CD1c-positive myeloid dendritic cell (primary cell): ENCODE measurements around the gene PVALB.

Experiments
- DNase-seq: peaks from one replicate; pipeline ENCODE4 v3.0.0-alpha.2; 2016; ENCODE audit errors: extremely low spot score

PVALB gene

DNA sequence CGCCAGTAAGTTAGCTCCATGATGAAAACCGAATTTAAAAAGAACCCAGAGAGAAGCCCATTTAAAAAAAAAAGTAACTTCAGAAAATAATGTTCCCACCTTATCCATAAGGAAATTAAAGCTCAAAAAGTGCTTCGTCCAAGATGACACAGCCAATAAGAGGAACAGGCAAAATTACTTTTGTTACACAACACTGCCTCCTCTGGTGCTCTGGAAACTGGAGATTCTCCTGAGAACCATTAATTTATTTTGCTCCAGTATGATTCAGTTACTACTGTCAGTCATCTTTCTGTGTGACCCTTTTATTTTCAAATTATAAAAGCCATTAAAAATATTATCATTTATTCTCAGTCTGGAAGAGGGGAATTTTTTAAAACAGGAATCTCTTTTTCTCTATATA is 42.9 kb downstream of the PVALB start:
- peak; percentile 70 for DNase-seq

DNA sequence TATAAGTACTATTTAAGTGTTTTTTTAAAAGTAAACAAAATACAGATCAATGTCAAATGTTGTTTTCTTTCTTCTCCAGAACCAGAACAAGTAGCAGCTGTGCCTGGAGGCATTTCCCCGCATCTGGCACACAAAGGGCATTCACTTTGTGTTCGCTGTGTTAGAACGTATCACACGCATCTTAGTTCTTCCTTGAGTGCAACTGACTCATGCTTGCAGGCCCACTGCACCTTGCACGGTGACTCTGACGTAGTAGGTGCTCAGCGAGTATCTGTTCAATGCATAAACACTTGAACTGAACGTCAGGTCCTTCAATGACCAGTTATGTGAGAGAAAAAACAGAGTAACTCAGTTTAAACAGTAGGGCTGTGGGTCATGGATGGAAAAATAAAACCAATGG is 44.4 kb downstream of the PVALB start:
- no peak for DNase-seq

DNA sequence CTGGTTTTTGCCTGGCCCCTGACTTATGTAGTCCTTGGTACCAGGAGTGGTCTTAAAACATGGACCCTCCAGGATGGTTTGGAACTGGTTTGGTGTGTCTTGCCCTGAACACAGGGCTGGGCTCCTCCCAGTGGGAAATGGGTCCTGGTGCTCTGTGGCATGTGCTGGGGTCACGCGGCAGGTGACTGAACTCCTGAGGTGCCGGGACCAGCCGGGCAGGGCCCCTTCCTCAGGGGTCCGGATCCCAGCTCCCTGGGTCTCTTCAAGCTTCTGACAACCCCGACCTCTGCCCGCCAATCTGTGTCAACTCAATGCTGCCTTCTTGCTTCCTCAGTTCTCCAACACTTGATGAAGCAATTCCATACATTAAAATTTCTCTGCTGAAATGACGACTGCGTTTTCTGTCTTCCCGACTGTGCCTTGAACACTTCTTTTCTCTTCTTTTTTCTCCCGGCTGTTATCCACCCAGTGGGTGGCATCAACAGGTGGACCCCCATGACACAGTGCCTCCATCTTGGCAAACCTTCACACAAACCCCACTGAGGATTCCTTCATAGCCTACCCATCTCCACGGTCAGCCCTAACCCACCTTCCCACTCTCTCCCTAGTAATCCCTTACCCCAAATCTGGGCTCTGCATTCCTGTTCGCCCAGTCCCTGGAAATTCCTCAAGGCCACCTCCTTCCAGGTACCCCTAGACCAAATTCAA is 45.3 kb downstream of the PVALB start:
- no peak for DNase-seq

DNA sequence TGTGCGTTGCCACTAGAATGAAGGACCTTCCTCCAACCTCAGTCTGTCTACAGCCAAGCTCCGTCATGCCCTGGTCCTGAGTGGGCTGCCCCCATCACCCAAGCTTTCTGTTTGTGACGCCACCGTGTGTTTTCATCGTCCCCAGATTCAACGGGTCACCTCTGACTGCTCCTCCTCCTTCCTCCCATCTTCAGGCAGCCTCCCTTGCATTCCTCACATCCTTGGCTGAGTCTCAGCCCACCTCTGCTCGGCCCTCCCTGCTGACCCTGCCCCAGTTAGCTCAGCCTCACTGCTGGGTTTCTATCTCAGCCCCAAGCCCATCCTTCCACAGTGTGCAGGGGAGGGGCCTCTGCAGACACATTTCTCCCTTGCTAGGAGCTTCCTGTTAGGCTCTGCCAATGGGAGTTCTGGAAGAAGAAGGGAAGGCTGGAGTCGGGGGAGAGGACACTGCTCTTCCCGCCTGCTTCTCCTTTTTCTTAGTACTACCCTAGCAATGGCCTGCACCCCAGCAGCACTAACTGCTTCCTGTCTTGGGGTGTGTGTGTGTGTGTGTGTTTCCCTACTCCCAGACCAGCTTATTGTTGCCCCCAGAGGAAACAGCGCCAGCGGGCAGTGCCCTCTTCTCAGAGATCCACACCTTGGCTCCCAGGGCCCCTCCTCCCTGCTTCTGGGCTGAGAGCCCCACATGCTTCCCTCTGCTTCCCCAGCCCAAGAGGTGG is 46.2 kb downstream of the PVALB start:
- DNase-seq, result peak; percentile 13

DNA sequence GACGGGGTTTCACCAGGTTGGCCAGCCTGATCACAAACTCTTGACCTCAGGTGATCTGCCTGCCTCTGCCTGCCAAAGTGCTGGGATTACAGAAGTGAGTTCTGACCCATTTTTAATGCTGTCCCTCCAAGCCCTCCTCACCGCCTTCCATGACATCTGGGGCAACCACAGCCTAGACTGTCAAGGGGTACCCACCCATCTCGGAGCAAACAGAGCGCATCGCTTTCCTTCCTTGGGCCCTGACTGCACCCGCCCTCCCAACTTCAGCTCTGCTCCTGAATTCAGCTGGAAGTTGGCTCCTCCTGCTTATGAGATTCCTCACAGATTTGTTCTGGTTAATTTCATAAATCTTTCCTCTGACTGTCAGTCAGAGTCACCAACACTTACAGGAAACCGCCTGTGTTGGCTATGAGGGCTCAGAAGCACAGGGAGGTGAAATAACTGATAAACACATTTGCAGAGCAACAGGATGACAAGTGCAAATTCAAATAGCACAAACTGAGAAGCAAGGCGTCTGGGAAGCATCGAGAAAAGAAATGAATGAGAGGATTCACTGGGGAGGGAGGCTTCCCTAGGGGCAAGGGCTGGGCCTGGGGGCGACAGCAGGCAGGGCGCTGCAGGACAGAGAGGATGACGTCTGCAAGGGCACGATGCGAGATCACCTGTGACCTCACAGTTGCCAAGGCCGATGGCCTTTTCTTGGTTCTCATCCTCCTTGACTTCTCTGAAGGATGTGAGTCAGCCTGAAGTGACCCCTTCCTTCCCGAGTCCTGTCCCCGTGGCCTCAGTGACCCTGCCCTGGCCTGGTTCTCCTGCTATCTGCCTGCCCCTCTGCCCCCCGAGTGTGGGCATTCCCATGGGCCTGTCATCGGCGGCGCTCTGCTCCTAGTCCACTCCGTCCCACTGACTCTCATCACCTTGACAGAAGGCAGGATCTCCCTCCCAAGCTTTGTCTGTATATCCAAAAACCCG is 47.0 kb downstream of the PVALB start:
- no peak for DNase-seq

DNA sequence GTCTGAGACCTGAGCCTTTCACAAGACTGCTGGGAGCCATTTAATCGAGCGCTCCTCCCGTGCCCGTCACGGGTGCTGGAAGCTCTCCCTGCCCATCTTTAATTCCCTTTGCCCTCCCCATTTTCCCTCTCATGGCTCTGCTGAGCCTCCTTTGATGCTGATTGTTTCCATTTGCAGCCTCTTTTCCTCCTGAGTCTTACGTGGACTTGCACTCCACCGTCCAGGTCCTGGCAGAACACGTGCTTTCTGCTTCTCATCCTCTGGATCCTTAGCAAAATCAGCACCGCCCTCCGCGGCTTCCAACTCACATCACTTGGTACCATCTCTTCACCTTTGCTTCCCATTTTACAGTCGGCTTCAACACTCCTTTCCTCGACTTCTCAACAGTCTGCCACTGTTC is 48.2 kb downstream of the PVALB start:
- DNase-seq, result no peak

DNA sequence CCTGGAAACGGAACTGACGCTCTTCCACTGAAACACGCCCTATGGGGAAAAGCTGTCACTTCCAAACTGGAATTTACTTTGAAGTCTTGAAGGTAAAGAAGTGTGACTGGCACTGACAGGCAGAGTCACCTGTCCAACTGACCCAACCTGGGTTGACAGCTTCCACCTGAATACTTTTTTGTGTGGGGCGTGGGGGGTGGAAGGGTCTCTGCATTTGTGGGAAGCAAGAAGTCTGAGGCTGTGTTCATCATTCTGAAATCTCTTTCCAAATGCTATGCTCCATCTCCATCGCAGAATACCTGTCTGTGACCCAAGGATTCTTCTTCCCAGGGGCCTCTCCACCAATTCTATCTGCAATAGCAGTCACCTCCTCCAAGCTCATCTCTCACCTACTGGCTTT is 48.7 kb downstream of the PVALB start:
- no peak for DNase-seq

DNA sequence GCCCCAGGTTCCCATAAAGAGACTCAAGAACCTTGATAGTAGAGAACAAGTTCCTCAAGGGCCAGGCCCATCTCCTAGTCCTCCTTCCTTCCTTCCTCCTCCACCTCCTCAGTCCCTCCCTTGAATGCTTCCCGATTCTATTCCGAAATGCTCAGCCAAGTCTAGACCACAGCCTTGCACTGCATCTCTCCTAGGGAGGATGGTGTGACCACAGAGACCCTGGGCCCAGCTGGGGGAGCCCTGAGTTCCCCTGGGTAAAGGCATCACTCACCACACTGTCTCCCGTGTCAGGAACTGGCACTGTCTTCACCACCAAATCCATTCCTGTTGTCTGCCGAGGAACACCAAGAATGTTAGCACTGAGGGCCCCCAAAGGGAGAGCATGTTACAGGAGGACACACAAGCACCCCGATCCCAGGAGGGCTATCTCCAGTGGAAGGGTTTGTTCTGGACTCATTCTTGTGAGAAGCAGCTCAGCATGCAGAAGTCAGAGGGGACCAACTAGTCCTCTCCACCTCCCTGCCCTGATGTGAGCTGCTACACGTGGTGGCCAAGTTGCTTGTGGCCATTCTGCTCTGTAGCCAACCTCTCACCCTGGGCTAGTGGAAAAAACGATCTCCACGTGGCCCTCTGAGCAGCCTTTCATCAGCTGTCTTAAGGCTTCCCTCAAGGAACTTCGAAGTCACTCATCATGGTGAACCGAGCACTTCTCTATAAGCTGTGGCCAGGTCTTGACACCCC is 49.6 kb downstream of the PVALB start:
- no peak for DNase-seq

DNA sequence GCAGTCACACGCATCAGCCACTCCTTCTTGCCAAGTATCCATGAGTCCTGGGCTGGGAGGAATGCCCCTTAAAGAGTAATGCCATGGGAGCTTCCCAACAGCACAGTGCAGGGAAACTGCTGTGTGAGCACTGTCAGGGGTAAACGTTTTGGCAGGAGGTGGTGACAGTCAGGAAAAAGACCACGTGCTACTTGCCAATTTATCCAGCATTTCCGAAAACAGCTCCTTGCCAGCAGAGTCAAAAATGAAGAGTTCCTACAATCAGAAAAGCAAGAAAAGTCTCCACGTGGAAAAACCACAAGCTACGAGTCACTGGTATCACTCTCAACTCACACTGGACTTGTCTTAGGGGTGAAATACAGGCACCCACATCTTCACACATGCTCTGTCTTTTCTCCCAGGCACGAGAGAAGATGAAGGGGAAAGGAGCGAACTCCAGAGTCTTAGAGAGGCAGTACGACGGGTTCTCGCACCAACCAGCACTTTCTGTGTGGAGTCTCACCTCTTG is 50.8 kb downstream of the PVALB start:
- no peak for DNase-seq

DNA sequence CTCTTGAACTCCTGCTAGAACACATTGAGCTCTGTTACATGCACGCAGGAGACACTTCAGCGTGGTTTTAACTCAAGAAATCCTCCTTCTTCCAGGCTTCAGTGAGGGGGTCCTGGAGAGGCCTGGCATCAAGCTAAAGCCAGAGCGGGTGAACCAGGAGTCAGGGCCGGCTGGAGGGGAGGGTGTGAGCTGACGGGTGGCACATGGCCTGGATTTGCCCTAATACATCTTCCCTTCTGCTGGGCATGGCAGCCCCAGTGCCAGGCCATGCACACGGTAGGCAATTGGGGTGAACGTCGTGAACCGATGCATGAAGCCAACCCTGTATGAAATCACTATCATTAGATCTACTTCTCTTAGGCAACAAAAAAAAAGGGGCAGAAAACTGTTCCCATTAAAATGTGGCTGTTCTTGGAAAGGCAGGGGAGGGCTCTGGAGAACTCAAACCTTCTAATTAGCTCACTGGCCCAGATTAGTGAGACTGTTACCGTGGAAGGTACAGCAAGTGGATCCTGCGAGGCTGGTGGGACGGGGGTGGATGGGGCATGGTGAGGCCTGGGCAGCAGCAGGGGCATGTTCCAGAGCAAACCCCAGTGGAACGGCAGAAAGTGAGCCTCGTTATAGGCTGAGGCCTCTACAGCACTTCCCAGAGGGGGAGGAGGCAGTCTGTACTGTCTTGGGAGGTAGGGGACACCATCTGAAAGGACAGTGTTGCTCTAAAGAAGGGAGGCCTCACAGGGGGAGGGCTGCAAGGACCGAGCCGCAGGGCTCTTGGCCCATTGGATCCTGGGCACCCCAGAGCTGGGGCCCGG is 51.5 kb downstream of the PVALB start:
- no peak for DNase-seq

DNA sequence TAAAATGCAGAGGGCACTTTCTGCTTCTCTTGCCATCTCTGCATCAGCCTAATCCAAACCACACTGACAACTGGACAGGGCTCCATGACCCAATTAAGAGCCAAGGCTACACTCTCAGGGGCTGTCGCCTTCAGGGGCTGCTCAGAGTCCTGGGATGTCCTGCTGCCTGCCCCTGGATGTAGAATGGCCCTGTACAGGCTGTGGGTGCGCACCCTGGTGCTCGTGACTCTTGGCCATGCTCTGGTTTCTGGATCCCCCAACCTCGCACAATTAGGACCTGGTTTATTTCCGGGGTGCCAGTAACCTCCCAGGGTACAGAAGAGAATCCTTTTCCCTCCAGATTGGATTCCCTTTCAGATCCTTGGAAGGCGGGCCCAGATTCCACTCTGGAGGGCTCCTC is 52.2 kb downstream of the PVALB start:
- no peak for DNase-seq

DNA sequence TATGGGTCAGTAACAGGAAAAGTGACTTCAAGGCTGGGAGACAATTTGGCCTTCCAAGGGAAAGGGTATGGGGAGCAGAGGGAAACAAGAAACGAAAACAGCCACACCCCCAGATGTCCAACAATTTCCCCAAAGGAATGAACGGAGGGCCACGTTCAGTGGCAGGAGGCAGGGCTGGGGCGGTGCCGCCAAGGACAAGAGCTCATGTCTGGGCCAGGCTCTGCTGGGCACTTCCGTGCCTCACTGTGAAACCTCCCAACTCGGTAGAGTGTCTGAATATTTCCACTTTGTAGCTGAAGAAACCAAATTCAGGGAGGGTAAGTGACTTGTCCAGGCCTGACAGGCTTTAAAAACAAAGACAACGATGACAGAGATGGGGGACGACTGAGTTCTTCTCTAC is 52.8 kb downstream of the PVALB start:
- no peak for DNase-seq

DNA sequence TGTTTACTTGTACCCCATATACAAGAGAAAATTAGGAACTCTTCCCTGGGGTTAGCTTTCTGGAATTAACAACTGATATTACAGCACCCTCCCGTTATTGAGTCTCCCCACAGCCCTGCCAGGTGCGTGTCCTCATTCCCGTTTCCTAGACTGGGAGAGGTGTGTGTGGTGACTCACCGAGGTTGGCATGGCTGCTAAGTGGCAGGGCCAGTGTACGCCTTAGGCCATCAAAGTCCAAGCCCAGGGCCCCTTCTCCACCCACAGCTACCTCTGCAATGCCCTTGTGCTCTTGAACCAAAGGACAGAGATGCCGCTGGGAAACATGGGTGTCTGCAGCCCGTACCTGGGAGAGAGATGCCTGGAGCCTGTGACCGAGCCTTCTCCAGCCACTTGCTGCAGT is 53.3 kb downstream of the PVALB start:
- no peak for DNase-seq

DNA sequence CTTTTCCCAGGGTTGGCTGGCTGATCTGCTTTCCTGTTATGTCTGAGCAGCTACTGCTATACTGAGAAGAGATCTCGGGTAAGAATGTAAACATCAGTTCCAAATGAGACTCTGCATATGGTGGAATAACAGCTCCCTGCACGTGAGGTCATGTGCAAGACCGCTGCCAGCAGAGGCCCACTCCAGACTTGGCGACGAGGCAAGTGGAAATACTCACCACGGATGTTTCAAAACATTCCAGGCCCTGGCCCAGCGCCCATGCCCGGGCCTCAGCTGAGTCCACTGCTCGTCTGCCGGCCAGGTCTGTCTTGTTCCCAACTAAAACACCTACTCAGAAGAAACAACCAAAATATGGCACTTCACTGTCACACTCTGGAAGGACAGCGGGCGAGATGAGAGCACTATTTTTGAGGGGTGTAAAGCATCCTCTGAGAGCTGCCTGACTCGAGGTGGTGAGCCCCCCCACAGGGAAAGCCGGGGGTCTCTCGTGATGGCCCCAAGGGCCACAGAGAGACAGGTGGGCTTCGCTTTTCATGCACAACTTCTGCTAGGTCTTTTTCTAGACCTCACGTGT is 54.1 kb downstream of the PVALB start:
- no peak for DNase-seq

DNA sequence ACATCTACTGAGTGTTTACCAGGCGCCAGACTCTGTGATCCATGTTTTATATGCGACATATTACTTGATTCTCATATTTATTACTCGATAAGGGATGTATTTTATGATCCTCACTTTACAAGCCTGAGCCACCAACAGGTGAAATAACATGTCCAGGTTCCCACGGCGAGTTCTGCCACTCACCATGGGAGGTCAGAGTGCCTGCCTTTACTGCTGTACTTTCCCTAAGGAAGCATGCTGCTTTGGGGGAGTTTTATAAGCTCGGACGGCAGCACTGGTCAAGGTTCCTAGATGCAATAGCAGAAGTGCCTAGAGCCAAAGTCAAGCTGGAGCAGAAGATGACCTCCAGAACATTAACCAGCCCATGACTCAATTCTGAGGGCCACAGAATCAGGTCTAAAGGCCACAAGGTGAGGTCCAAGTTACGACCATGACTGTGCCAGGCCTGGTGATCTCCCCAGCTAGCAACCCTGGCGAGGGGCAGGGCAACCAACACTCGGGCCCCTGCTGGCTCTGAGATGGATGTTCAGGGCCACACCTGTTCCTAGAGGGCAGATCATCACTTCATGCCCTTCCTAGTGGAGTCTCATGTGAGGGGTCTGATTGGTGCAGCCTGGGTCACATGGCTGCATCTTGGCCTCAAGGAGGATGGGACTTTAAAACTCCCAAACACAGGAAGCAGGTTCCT is 55.1 kb downstream of the PVALB start:
- no peak for DNase-seq

DNA sequence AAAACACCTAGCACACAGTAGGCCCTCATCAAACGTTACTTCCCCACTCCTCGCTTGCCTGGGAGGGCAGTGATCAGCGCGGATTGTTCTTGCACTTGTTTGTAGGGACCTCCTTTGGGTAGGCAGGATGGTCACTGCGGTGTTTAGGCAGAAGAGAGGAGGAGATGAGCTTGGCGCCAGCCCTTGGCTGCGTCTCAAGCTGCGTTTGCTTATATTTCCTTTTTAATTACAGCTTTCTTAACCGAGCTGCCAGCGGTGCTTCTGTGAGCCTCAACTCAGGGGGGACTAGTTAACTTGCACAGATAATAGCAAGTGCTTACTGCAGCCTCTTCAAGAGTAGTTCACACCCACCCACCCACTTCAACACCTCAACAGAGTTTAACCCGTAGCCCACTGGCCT is 56.0 kb downstream of the PVALB start:
- no peak for DNase-seq

DNA sequence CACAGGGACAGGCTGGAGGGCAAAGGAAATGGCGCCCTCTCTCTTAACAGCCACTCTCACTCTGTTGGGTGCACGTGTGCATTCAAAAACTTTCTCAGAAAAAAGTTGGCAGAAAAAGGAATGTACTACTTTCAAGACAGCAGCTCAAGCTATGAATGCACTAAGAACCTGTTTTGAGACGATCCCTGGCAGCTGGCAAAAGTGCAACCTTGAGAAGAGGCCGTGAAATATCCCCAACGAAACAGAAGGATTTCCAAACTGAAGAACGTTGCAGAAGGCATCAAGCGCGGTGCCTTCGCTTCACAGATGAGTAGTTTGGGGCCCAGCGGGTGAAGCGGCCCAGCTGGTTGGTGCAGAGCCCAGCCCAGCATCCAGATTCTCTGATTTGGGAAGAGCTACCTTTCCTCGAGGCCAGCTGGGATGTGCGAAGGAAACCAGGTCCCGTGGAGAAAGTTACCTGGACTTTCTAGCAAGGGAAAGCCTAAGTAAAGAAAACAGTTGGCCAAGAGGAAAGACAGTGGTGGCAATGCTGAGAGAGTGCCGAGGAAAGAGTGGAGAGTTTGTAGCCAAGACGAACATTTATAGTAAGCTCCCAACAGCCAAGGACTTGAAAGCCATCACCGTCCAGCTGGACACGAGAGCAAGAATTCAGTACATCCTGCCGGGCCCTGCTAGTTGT is 57.2 kb downstream of the PVALB start:
- DNase-seq, result no peak

DNA sequence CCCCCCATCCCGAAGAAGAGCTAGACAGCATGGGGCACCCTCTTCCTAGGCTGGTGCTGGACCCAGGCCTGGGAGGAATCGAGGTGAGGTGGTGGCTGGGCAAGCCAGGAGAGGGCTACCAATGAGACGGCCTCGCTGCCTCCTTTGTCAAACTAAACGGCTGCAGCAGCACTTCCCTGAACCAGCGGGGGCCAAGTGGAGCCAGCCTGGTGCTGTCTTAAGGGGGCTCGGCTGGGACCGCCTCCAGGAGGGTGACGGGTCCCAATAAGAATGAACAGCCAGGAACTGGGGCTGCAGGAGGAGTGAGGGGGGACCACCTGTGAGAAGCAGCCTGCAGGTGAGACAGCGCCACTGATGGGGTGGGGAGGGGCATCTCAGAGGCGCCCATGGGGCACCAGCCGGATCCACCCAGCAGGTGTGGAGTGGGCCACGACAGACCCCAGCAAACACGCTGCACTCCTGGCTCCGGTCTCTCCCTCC is 58.0 kb downstream of the PVALB start:
- no peak for DNase-seq

DNA sequence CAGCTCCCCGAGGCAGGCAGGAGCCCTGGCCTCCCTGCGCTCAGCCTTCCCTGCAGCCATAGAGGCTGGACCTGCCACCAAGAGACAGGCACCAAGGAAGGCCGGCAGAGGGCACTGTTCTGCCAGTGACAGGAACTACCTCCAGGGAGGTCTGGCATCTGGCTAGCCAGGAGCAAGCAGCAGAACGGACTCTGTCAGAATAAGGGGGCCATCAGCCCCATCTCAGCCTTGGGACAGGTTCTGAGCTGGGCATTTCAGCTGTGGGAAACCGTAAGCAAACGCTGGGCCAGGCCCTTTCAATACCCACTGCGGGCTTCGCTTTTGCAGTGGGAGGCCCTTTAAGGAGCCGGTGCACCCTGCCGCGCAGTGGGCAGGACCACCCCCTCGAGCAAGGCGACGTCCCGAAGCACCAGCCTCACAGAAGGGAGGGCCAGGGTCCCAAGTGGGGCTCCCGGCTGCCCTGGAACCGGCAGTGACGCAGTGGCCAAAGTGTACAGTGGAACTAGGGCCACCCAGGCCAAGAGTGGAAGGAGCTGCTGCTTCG is 59.1 kb downstream of the PVALB start:
- peak; percentile 74 for DNase-seq
